ENCODE data around the gene UBE2J2. TPM values are rescaled to one million over a fixed set of nuclear protein-coding genes. Genes with fewer than 3 reads are reported as not detected.

Gene UBE2J2
- total and polyA plus RNA-seq, 2 of the 13 experiments (the other 11 are each of a cell fraction or from before 2014, with no cell fraction given): 25.4 to 29.4 TPM

DNA sequence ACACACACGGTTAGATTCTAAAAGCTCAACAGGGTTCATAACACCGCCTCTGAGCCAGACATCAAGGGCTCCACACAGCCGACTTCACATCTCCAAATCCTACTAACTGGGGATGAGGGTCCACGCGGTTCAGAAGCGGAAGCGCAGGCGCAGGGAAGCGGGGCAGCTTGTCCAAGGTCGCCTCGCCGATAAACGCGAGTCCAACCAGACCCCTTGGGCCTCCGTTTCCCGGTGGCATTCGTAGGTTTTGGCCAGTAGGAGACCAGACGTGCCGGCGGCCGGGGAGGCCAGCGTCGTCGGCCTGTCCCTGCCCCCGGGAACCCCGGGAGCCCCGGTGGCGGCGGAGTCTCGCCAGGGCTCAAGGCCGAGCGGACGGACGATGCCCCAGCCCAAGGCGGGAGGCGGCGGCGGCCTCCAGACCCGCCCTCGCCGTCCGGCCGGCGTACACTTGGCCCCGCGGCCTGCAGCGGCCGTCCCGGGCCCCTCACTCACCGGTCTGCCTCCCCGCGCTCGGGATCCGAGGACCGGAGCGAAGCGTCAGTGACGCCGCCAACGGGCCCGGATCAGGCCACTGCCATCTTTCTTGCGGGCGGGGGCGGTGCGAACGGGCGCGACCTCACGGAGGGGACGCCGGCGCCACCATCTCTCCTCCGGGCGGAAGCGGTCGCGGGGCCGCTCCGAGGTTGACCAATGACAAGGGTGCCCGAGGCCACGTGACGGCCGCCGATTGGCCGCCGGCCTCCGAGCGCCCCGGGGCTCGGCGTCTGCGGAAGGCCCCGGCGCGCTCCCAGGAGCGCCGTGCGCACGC, 42.0 kb downstream of the UBE2J2 start, which contains the start of gene SDF4 (continued):
- TF ChIP-seq, protein P1, sequence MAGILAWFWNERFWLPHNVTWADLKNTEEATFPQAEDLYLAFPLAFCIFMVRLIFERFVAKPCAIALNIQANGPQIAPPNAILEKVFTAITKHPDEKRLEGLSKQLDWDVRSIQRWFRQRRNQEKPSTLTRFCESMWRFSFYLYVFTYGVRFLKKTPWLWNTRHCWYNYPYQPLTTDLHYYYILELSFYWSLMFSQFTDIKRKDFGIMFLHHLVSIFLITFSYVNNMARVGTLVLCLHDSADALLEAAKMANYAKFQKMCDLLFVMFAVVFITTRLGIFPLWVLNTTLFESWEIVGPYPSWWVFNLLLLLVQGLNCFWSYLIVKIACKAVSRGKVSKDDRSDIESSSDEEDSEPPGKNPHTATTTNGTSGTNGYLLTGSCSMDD (CRISPR knock-in tag; IDR thresholded peaks at IDR 0.05): no peak
- TF ChIP-seq HNF4A (CRISPR knock-in tag; IDR thresholded peaks at IDR 0.05) (0 out of 2 replicates have a peak, but pooled peaks have one; percentile 3), YEATS4 (CRISPR knock-in tag; IDR thresholded peaks at IDR 0.05; ENCODE audit: borderline replicate concordance) (peak; percentile 75), ZNF746 (CRISPR knock-in tag; IDR thresholded peaks at IDR 0.05) (no peak), RBM39 (IDR thresholded peaks at IDR 0.05; ENCODE audit: low read depth, low read length, poor library complexity, severe bottlenecking) (peak; percentile 74), IKZF4 (CRISPR knock-in tag; IDR thresholded peaks at IDR 0.05; ENCODE audit: borderline replicate concordance, low read depth, not compliant biosample characterization) (peak; percentile 39), ETV6 (CRISPR knock-in tag; conservative IDR thresholded peaks at IDR 0.05) (no peak), ZNF468 (CRISPR knock-in tag; IDR thresholded peaks at IDR 0.05) (no peak), GATAD2A (CRISPR knock-in tag; IDR thresholded peaks at IDR 0.05) (no peak), ZNF569 (CRISPR knock-in tag; IDR thresholded peaks at IDR 0.05; ENCODE audit: borderline replicate concordance) (0 out of 2 replicates have a peak, but pooled peaks have one; percentile 63), THYN1 (CRISPR knock-in tag; IDR thresholded peaks at IDR 0.05; ENCODE audit: borderline replicate concordance, low read depth) (no peak), ZNF292 (CRISPR knock-in tag; IDR thresholded peaks at IDR 0.05; ENCODE audit: borderline replicate concordance, low read depth) (no peak), ZNF816 (CRISPR knock-in tag; IDR thresholded peaks at IDR 0.05; ENCODE audit: borderline replicate concordance) (no peak), POLR2AphosphoS2 (IDR thresholded peaks at IDR 0.05; ENCODE audit: low read depth, low read length) (no peak), KDM5A (IDR thresholded peaks at IDR 0.05; ENCODE audit: borderline replicate concordance, low read length) (peak; percentile 52; the same call in 1 of the 2 replicates), ATM (IDR thresholded peaks at IDR 0.05; ENCODE audit: borderline replicate concordance) (no peak), SIX4 (CRISPR knock-in tag; IDR thresholded peaks at IDR 0.05) (no peak)
- TF ChIP-seq, protein P2, sequence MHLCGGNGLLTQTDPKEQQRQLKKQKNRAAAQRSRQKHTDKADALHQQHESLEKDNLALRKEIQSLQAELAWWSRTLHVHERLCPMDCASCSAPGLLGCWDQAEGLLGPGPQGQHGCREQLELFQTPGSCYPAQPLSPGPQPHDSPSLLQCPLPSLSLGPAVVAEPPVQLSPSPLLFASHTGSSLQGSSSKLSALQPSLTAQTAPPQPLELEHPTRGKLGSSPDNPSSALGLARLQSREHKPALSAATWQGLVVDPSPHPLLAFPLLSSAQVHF (CRISPR knock-in tag; IDR thresholded peaks at IDR 0.05): no peak; the same call in 1 of the 2 replicates
- TF ChIP-seq, protein P3, sequence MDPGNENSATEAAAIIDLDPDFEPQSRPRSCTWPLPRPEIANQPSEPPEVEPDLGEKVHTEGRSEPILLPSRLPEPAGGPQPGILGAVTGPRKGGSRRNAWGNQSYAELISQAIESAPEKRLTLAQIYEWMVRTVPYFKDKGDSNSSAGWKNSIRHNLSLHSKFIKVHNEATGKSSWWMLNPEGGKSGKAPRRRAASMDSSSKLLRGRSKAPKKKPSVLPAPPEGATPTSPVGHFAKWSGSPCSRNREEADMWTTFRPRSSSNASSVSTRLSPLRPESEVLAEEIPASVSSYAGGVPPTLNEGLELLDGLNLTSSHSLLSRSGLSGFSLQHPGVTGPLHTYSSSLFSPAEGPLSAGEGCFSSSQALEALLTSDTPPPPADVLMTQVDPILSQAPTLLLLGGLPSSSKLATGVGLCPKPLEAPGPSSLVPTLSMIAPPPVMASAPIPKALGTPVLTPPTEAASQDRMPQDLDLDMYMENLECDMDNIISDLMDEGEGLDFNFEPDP (CRISPR knock-in tag; conservative IDR thresholded peaks at IDR 0.05): no peak
- TF ChIP-seq, protein P4, sequence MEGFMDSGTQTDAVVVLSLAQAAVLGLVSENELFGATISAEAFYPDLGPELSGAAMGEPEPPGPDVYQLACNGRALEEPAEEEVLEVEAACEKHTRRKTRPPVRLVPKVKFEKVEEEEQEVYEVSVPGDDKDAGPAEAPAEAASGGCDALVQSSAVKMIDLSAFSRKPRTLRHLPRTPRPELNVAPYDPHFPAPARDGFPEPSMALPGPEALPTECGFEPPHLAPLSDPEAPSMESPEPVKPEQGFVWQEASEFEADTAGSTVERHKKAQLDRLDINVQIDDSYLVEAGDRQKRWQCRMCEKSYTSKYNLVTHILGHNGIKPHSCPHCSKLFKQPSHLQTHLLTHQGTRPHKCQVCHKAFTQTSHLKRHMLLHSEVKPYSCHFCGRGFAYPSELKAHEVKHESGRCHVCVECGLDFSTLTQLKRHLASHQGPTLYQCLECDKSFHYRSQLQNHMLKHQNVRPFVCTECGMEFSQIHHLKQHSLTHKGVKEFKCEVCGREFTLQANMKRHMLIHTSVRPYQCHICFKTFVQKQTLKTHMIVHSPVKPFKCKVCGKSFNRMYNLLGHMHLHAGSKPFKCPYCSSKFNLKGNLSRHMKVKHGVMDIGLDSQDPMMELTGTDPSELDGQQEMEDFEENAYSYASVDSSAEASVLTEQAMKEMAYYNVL (CRISPR knock-in tag; IDR thresholded peaks at IDR 0.05; ENCODE audit: borderline replicate concordance): no peak
- TF ChIP-seq, protein P5, sequence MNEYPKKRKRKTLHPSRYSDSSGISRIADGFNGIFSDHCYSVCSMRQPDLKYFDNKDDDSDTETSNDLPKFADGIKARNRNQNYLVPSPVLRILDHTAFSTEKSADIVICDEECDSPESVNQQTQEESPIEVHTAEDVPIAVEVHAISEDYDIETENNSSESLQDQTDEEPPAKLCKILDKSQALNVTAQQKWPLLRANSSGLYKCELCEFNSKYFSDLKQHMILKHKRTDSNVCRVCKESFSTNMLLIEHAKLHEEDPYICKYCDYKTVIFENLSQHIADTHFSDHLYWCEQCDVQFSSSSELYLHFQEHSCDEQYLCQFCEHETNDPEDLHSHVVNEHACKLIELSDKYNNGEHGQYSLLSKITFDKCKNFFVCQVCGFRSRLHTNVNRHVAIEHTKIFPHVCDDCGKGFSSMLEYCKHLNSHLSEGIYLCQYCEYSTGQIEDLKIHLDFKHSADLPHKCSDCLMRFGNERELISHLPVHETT (CRISPR knock-in tag; conservative IDR thresholded peaks at IDR 0.05): peak; percentile 75

Data from HepG2 (cell line).